Liver (tissue), 9 donors: ENCODE data around the gene CRHR2. TPM values are rescaled to one million over a fixed set of nuclear protein-coding genes. Genes with fewer than 3 reads are reported as not detected.

Experiments
- DNase-seq: peaks from one replicate; pipeline ENCODE4 v3.0.0-alpha.2; 2017; ENCODE audit warnings: low spot score
- H3K27ac ChIP-seq, 2 donors: one replicate each; pipeline ENCODE4 v1.7.0; 2013; ENCODE audit warnings: inconsistent platforms in 2 of 2, low read length in 2 of 2, control low read depth in 1 of 2, low read depth in 1 of 2, mild to moderate bottlenecking in 1 of 2
- H3K27me3 ChIP-seq, 4 donors: one replicate each; pipeline versions ENCODE4 v1.6.1 to v1.7.0; 2013; ENCODE audit warnings: low read length in 3 of 4, inconsistent platforms in 1 of 4, mild to moderate bottlenecking in 1 of 4, moderate library complexity in 1 of 4; ENCODE audit not compliant: control insufficient read depth in 4 of 4, insufficient read depth in 4 of 4
- H3K36me3 ChIP-seq, 4 donors: one replicate each; pipeline versions ENCODE4 v1.6.1 to v1.7.0; 2013; ENCODE audit warnings: low read length in 3 of 4, mild to moderate bottlenecking in 3 of 4, low read depth in 1 of 4, moderate library complexity in 1 of 4; ENCODE audit not compliant: control insufficient read depth in 4 of 4, insufficient read depth in 3 of 4
- H3K4me1 ChIP-seq, 4 donors: one replicate each; pipeline versions ENCODE4 v1.6.1 to v1.7.0; 2013; ENCODE audit warnings: low read length in 3 of 4, mild to moderate bottlenecking in 3 of 4, moderate library complexity in 1 of 4; ENCODE audit not compliant: control insufficient read depth in 4 of 4, insufficient read depth in 4 of 4
- H3K4me3 ChIP-seq, 3 donors: one replicate each; pipeline versions ENCODE4 v1.6.1 to v1.7.0; 2013; ENCODE audit warnings: low read length in 3 of 3, control low read depth in 1 of 3, low read depth in 1 of 3, mild to moderate bottlenecking in 1 of 3
- H3K9ac ChIP-seq, 2 donors: one replicate each; pipeline ENCODE4 v1.7.0; 2013; ENCODE audit warnings: low read length in 2 of 2, mild to moderate bottlenecking in 2 of 2, moderate library complexity in 2 of 2, control low read depth in 1 of 2, low read depth in 1 of 2
- H3K9me3 ChIP-seq, 4 donors: one replicate each; pipeline versions ENCODE4 v1.6.1 to v1.7.0; 2013; ENCODE audit warnings: low read length in 3 of 4; ENCODE audit not compliant: control insufficient read depth in 4 of 4
- FOXA2 ChIP-seq: IDR thresholded peaks from 2 replicates; pipeline ENCODE4 v1.6.1; 2016; ENCODE audit warnings: antibody characterized with exemption
- GABPA ChIP-seq, 2 donors: IDR thresholded peaks in 1 of 2; conservative IDR thresholded peaks in 1 of 2; 2 replicates each; pipeline ENCODE4 v1.6.1; 2016; ENCODE audit warnings: antibody characterized with exemption in 2 of 2, mild to moderate bottlenecking in 1 of 2, moderate library complexity in 1 of 2
- HNF4A ChIP-seq, 2 donors: conservative IDR thresholded peaks; 2 replicates each; pipeline ENCODE4 v1.6.1; 2016; ENCODE audit warnings: antibody characterized with exemption in 2 of 2, mild to moderate bottlenecking in 2 of 2
- HNF4G ChIP-seq: IDR thresholded peaks from 2 replicates; pipeline ENCODE4 v1.6.1; 2016; ENCODE audit warnings: antibody characterized with exemption
- JUND ChIP-seq, 2 donors: IDR thresholded peaks; 2 replicates each; pipeline ENCODE4 v1.6.1; 2016; ENCODE audit warnings: antibody characterized with exemption in 2 of 2
- NR2F2 ChIP-seq: IDR thresholded peaks from 2 replicates; pipeline ENCODE4 v1.6.1; 2016; ENCODE audit warnings: antibody characterized with exemption
- RAD21 ChIP-seq, 2 donors: IDR thresholded peaks; 2 replicates each; pipeline ENCODE4 v1.6.1; 2016; ENCODE audit warnings: antibody characterized with exemption in 2 of 2, mild to moderate bottlenecking in 2 of 2
- TAF1 ChIP-seq: conservative IDR thresholded peaks from 2 replicates; pipeline ENCODE4 v1.6.1; 2016; ENCODE audit warnings: antibody characterized with exemption, mild to moderate bottlenecking
- YY1 ChIP-seq: IDR thresholded peaks from 2 replicates; pipeline ENCODE4 v1.6.1; 2016; ENCODE audit warnings: antibody characterized with exemption, mild to moderate bottlenecking
- WGBS: extraction: QIAGEN DNeasy Blood & Tissue Kit; methylation state at CpG from one replicate; pipeline ENCODE4 v1.1.7; 2013; 5-methylcytosine and 5-hydroxymethylcytosine counted together
- polyA plus RNA-seq, 2 donors: library from polyadenylated mRNA; stranded (reverse) in 1 of 2; unstranded in 1 of 2; fragments of 200-250 nt in 1 of 2; fragments of >200 nt in 1 of 2; fragmentation: Nextera tagmentation in 1 of 2; extraction: Ambion mirVana in 1 of 2; gene quantifications; one replicate each; pipeline versions ENCODE4 v1.2.1 to v1.2.3, GENCODE V29; 2013 to 2015
- total RNA-seq, 2 donors: library from RNA; depleted of rRNA; stranded (reverse); fragments of >200 nt; gene quantifications; one replicate each; pipeline ENCODE4 v1.2.3, GENCODE V29; 2014
- TF ChIP-seq, protein P1 (sequence below): IDR thresholded peaks from 2 replicates; pipeline ENCODE4 v1.6.1; 2016; ENCODE audit warnings: antibody characterized with exemption
- TF ChIP-seq, protein P2 (sequence below): IDR thresholded peaks from 2 replicates; pipeline ENCODE4 v1.6.1; 2016; ENCODE audit warnings: antibody characterized with exemption, mild to moderate bottlenecking
- TF ChIP-seq, protein P3 (sequence below): IDR thresholded peaks from 2 replicates; pipeline ENCODE4 v1.6.1; 2016; ENCODE audit warnings: antibody characterized with exemption
- TF ChIP-seq, protein P4 (sequence below): fragments of 150-350 bp; IDR thresholded peaks from 2 replicates; pipeline ENCODE4 v1.5.1; 2017; ENCODE audit warnings: improper control_type of control experiment, low read depth, low read length; ENCODE audit not compliant: missing input control
- TF ChIP-seq, protein P5 (sequence below): IDR thresholded peaks from 2 replicates; pipeline ENCODE4 v1.6.1; 2016; ENCODE audit warnings: antibody characterized with exemption
- donor health status: healthy.
- donor health status: healthy.
- donor health status: healthy.
- donor health status: healthy.
- donor health status: healthy.

The CRHR2 gene
- total and polyA plus RNA-seq, 4 donors = not detected

DNA sequence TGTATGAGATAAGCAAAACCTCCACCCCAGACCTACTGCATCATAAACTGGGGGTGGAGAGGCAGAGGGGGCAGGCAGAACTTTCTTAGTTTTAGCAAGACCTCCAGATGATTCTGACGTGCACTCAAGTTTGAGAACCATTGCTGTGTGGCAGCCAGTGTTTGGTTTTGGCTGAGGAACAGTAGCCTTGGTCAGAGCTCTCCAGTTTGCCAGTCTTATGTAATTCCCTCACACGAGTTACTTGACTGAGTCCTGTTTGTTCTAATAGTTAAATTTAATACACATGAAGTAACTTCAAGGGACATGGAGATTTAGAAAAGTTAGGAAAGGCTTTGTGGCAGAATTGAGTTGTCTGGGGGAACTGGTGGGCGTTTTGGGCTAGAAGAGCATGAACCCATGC is 49.0 kb downstream of the CRHR2 start:
- Histone ChIP-seq H3K27ac (no peak overlapping the region), H3K4me3 (no peak overlapping the region), H3K9me3 (no peaks in the 10 kb centered on the region), H3K36me3 (peaks cover 11 to 59% (median 46%) of the 10 kb centered on the region in 4 donors), H3K27me3 (no peaks in the 10 kb centered on the region), H3K9ac (no peak overlapping the region), H3K4me1 (no peaks in the 10 kb centered on the region)
- 84% methylated on average over 3 of the region's 3 CpGs for WGBS
- no peak for TF ChIP-seq HNF4G
- no peak for TF ChIP-seq TAF1
- TF ChIP-seq, protein P1, sequence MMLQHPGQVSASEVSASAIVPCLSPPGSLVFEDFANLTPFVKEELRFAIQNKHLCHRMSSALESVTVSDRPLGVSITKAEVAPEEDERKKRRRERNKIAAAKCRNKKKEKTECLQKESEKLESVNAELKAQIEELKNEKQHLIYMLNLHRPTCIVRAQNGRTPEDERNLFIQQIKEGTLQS = no peak
- TF ChIP-seq, protein P2, sequence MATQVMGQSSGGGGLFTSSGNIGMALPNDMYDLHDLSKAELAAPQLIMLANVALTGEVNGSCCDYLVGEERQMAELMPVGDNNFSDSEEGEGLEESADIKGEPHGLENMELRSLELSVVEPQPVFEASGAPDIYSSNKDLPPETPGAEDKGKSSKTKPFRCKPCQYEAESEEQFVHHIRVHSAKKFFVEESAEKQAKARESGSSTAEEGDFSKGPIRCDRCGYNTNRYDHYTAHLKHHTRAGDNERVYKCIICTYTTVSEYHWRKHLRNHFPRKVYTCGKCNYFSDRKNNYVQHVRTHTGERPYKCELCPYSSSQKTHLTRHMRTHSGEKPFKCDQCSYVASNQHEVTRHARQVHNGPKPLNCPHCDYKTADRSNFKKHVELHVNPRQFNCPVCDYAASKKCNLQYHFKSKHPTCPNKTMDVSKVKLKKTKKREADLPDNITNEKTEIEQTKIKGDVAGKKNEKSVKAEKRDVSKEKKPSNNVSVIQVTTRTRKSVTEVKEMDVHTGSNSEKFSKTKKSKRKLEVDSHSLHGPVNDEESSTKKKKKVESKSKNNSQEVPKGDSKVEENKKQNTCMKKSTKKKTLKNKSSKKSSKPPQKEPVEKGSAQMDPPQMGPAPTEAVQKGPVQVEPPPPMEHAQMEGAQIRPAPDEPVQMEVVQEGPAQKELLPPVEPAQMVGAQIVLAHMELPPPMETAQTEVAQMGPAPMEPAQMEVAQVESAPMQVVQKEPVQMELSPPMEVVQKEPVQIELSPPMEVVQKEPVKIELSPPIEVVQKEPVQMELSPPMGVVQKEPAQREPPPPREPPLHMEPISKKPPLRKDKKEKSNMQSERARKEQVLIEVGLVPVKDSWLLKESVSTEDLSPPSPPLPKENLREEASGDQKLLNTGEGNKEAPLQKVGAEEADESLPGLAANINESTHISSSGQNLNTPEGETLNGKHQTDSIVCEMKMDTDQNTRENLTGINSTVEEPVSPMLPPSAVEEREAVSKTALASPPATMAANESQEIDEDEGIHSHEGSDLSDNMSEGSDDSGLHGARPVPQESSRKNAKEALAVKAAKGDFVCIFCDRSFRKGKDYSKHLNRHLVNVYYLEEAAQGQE = no peak
- DNase-seq = no peak

DNA sequence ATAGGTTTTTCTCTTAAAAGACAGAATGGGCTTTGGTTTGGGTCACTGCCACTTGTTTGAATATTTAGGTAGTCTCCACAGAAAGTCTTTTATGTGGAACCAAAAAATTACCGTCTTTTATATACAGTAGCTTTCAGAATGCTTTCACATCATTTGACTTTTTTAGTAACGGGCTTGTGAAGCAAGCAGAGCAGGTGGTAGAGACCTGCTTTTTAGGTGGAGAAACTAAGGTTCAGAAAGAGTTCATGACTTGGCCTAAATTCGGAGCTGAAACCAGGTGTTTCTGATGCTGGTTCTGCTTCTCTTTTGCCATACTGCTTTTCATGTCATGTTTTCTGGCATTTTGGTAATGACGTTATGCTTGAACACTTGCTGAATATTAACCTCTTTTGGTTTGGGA is 51.3 kb downstream of the CRHR2 start:
- Histone ChIP-seq H3K9ac (no peak overlapping the region), H3K9me3 (no peaks in the 10 kb centered on the region), H3K4me3 (no peak overlapping the region), H3K4me1 (no peaks in the 10 kb centered on the region), H3K27me3 (no peaks in the 10 kb centered on the region), H3K36me3 (peaks cover 12 to 62% (median 51%) of the 10 kb centered on the region in 4 donors), H3K27ac (no peak overlapping the region)
- 96% methylated on average over 4 of the region's 4 CpGs for WGBS
- TF ChIP-seq FOXA2 (no peak), RAD21 (IDR thresholded peaks at IDR 0.05) (no peak), JUND (IDR thresholded peaks at IDR 0.05) (no peak), HNF4A (conservative IDR thresholded peaks at IDR 0.05) (no peak), NR2F2 (no peak), YY1 (no peak), GABPA (IDR thresholded peaks at IDR 0.05 in 1 of 2, conservative IDR thresholded peaks at IDR 0.05 in 1 of 2) (no peak), HNF4G (no peak), TAF1 (no peak)
- TF ChIP-seq, protein P3, sequence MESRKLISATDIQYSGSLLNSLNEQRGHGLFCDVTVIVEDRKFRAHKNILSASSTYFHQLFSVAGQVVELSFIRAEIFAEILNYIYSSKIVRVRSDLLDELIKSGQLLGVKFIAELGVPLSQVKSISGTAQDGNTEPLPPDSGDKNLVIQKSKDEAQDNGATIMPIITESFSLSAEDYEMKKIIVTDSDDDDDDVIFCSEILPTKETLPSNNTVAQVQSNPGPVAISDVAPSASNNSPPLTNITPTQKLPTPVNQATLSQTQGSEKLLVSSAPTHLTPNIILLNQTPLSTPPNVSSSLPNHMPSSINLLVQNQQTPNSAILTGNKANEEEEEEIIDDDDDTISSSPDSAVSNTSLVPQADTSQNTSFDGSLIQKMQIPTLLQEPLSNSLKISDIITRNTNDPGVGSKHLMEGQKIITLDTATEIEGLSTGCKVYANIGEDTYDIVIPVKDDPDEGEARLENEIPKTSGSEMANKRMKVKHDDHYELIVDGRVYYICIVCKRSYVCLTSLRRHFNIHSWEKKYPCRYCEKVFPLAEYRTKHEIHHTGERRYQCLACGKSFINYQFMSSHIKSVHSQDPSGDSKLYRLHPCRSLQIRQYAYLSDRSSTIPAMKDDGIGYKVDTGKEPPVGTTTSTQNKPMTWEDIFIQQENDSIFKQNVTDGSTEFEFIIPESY = no peak
- TF ChIP-seq, protein P4, sequence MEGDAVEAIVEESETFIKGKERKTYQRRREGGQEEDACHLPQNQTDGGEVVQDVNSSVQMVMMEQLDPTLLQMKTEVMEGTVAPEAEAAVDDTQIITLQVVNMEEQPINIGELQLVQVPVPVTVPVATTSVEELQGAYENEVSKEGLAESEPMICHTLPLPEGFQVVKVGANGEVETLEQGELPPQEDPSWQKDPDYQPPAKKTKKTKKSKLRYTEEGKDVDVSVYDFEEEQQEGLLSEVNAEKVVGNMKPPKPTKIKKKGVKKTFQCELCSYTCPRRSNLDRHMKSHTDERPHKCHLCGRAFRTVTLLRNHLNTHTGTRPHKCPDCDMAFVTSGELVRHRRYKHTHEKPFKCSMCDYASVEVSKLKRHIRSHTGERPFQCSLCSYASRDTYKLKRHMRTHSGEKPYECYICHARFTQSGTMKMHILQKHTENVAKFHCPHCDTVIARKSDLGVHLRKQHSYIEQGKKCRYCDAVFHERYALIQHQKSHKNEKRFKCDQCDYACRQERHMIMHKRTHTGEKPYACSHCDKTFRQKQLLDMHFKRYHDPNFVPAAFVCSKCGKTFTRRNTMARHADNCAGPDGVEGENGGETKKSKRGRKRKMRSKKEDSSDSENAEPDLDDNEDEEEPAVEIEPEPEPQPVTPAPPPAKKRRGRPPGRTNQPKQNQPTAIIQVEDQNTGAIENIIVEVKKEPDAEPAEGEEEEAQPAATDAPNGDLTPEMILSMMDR = no peak
- TF ChIP-seq, protein P5, sequence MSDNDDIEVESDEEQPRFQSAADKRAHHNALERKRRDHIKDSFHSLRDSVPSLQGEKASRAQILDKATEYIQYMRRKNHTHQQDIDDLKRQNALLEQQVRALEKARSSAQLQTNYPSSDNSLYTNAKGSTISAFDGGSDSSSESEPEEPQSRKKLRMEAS = no peak
- no peak for DNase-seq
